ENCODE results near the gene LYPD4. TPM values are rescaled to one million over a fixed set of nuclear protein-coding genes. Genes with fewer than 3 reads are reported as not detected.

Gene LYPD4, protein sequence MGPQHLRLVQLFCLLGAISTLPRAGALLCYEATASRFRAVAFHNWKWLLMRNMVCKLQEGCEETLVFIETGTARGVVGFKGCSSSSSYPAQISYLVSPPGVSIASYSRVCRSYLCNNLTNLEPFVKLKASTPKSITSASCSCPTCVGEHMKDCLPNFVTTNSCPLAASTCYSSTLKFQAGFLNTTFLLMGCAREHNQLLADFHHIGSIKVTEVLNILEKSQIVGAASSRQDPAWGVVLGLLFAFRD
- total RNA-seq (2022; extraction: Qiagen RNA extraction; ENCODE audit: low read depth) = not detected in 5 replicates

DNA sequence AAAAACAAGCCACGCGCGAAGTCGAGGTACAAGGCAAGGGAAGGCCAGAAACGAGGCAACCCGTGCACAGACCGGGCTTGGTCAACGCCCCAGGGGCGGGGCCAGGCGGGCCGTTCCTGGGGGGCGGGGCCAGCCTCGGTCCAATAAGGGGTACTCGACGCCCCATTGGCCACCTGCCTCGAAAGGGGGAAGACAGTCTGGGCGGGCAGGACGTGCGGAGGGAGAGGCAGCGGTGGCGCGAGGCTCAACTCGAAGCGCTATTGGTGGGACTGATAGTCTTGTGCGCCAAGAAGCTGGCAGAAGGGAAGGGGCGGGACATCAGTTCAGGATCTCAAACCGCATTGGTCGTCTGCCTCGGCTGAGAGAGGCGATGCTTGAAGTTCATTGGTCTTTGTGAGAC lies at the start of gene LYPD4:
Gene LYPD4, minus strand, starts transcription at position 83 of the 400 bp plus-strand sequence. CDS start 5,398 bp downstream, outside the sequence.

DNA sequence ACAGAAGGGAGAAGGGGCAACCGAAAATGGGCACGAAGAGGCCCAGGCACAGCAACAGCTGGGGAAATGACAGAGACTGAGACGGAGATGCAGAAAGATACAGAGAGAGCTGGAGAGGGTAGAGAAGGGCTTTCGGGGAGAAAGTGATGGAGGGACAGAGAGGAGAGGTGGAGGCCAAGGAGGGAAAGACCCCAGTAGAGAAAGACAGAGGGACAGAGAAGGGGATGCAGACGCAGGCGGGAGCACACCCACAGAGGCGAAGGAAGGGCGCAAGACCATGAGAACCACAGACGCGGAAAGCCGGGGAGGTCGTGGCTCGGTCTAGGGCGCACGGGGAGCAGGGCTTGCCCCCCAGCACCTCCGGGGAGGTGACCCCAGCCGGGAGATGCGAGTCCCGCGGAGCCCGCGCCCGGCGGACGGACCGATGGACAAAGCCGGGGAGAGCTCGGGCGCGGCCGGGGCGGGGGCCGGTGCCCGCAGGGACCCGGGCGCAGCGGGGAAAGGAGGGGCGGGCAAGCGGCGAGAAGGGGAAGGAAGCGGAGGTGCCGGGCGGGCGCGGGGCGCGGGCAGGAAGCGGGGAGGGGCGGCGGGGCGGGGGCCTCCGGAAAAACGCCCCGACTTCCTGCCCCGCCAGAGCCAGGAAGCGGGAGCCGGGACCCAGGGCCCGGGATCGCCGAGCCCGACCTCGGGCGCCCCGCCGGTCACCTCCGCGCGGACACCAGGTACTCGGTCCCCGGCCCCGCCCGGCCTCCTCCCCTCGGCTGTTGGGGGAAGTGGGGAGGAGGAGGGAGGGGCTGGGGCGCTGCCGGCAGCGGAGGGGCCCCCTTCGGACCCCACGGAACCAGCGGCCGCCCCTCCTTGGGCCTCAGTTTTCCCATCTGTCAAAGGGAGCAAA lies 38.3 kb upstream of the LYPD4 start, which contains the start of gene ARHGEF1:
Gene ARHGEF1, plus strand, starts transcription at position 617 of the 895 bp plus-strand sequence. CDS start 4,899 bp downstream, outside the sequence.

GRCh38 chr19:41876847-41877832 lies 32.7 kb upstream of the LYPD4 start, which contains the start of gene CD79A:
Gene CD79A (plus strand): TSS chr19:41877279. CDS start chr19:41877305, 26 bp downstream.

GRCh38 chr19:41859618-41860418 lies 15.3 kb upstream of the LYPD4 start, which contains the start of gene RPS19:
Gene RPS19 (plus strand): TSS chr19:41860255. CDS start chr19:41860775, 520 bp downstream.

DNA sequence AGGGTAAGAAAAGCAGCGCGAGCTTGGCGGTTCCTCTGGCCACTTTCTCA lies 343 bp upstream of the LYPD4 start, which contains the start of gene DMRTC2:
Gene DMRTC2, plus strand, starts transcription at position 42 of the 50 bp plus-strand sequence. CDS start 2,387 bp downstream, outside the sequence.

GRCh38 chr19:41796362-41796761 lies 48.1 kb downstream of the LYPD4 start, which contains the start of gene CEACAM3:
Gene CEACAM3 (plus strand): TSS chr19:41796587. CDS start chr19:41796678, 91 bp downstream.

Other genes starting within 250 kb of the LYPD4 start
- gene CEACAM4, start 217.6 kb downstream of the LYPD4 start, total RNA-seq (2022; extraction: Qiagen RNA extraction; ENCODE audit: low read depth) = not detected in 5 replicates
- not detected in 5 replicates for gene CEACAM7, start 156.4 kb downstream of the LYPD4 start, total RNA-seq (2022; extraction: Qiagen RNA extraction; ENCODE audit: low read depth)
- 1.6 to 2.0 TPM (median 1.9 TPM) in 5 replicates for gene CEACAM5, start 136.1 kb downstream of the LYPD4 start, total RNA-seq (2022; extraction: Qiagen RNA extraction; ENCODE audit: low read depth)
- 17.4 to 23.4 TPM (median 20.5 TPM) in 5 replicates for gene CEACAM6, start 89.2 kb downstream of the LYPD4 start, total RNA-seq (2022; extraction: Qiagen RNA extraction; ENCODE audit: low read depth)
- not detected in 5 replicates for gene CEACAM3, start 48.1 kb downstream of the LYPD4 start, total RNA-seq (2022; extraction: Qiagen RNA extraction; ENCODE audit: low read depth)
- gene DMRTC2, start 359 bp upstream of the LYPD4 start, total RNA-seq (2022; extraction: Qiagen RNA extraction; ENCODE audit: low read depth) = not detected in 5 replicates
- 8,029 to 10,205 TPM (median 9,294 TPM) in 5 replicates for gene RPS19, start 15.6 kb upstream of the LYPD4 start, total RNA-seq (2022; extraction: Qiagen RNA extraction; ENCODE audit: low read depth)
- gene CD79A, start 32.6 kb upstream of the LYPD4 start, total RNA-seq (2022; extraction: Qiagen RNA extraction; ENCODE audit: low read depth) = 0.51 to 1.4 TPM (median 0.67 TPM) in 5 replicates
- gene ARHGEF1, start 38.5 kb upstream of the LYPD4 start, total RNA-seq (2022; extraction: Qiagen RNA extraction; ENCODE audit: low read depth) = 57.0 to 141 TPM (median 106 TPM) in 5 replicates
- 0.16 to 0.40 TPM (median 0.25 TPM) in 5 replicates for gene ERFL, start 83.8 kb upstream of the LYPD4 start, total RNA-seq (2022; extraction: Qiagen RNA extraction; ENCODE audit: low read depth)
- 139 to 316 TPM (median 257 TPM) in 5 replicates for gene RABAC1, start 114.6 kb upstream of the LYPD4 start, total RNA-seq (2022; extraction: Qiagen RNA extraction; ENCODE audit: low read depth)
- 2.0 to 6.2 TPM (median 5.0 TPM) in 5 replicates for gene ATP1A3, start 149.5 kb upstream of the LYPD4 start, total RNA-seq (2022; extraction: Qiagen RNA extraction; ENCODE audit: low read depth)
- gene GRIK5, start 225.5 kb upstream of the LYPD4 start, total RNA-seq (2022; extraction: Qiagen RNA extraction; ENCODE audit: low read depth) = 0.21 to 1.0 TPM (median 0.60 TPM) in 5 replicates
- gene ZNF574, start 231.5 kb upstream of the LYPD4 start, total RNA-seq (2022; extraction: Qiagen RNA extraction; ENCODE audit: low read depth) = 21.8 to 39.4 TPM (median 36.5 TPM) in 5 replicates

Measured in A549 treated with ZK216348 at 1 μM for 4 hours (cell line).